Measurements from ENCODE around the gene PRSS27.

Gene PRSS27

GRCh38 chr16:2757344-2757743 is 37.3 kb upstream of the PRSS27 start:
- peaks cover 22% of the 10 kb centered on the region for H3K4me1 ChIP-seq (ENCODE audit: control insufficient read depth, low read length)
- H3K27ac ChIP-seq (ENCODE audit: low read depth, low read length), result no peak overlapping the region
- no peaks in the 10 kb centered on the region for H3K9me2 ChIP-seq (replicated peaks; ENCODE audit: control insufficient read depth, low read length)
- no peak overlapping the region for H3K4me2 ChIP-seq (ENCODE audit: low read length)
- H3K9me3 ChIP-seq (ENCODE audit: control insufficient read depth, insufficient read depth, low read length), result no peaks in the 10 kb centered on the region
- peaks cover 48% of the 10 kb centered on the region for H4K20me1 ChIP-seq (ENCODE audit: control insufficient read depth, insufficient read depth, low read depth, low read length)
- H3K27me3 ChIP-seq (ENCODE audit: control insufficient read depth, low read length), result no peaks in the 10 kb centered on the region
- H3K4me3 ChIP-seq (ENCODE audit: low read length), result no peak overlapping the region
- H3K36me3 ChIP-seq (ENCODE audit: control insufficient read depth, low read length), result peaks cover 93% of the 10 kb centered on the region
- H3F3A ChIP-seq (ENCODE audit: control insufficient read depth, insufficient read depth), result peaks cover 17% of the 10 kb centered on the region; the same call in 1 of the 2 replicates
- TF ChIP-seq EZH2phosphoT487 (IDR thresholded peaks at IDR 0.05; ENCODE audit: borderline replicate concordance, low read length), result no peak
- no peak for TF ChIP-seq CTCF (IDR thresholded peaks at IDR 0.05; ENCODE audit: low read depth, low read length, poor library complexity, severe bottlenecking)
- peaks cover 99% of the 10 kb centered on the region for H3K79me2 ChIP-seq (ENCODE audit: control insufficient read depth, low read length)

- peaks cover 18% of the 10 kb centered on the region; the same call in 1 of the 2 replicates for H3F3A ChIP-seq (ENCODE audit: control insufficient read depth, insufficient read depth)
- peaks cover 94% of the 10 kb centered on the region for H3K79me2 ChIP-seq (ENCODE audit: control insufficient read depth, low read length)
- no peaks in the 10 kb centered on the region for H3K27me3 ChIP-seq (ENCODE audit: control insufficient read depth, low read length)
- TF ChIP-seq CTCF (IDR thresholded peaks at IDR 0.05; ENCODE audit: low read depth, low read length, poor library complexity, severe bottlenecking) (no peak), EZH2phosphoT487 (IDR thresholded peaks at IDR 0.05; ENCODE audit: borderline replicate concordance, low read length) (no peak)
- no peaks in the 10 kb centered on the region for H3K9me2 ChIP-seq (replicated peaks; ENCODE audit: control insufficient read depth, low read length)
- H4K20me1 ChIP-seq (ENCODE audit: control insufficient read depth, insufficient read depth, low read depth, low read length), result peaks cover 42% of the 10 kb centered on the region
- H3K4me2 ChIP-seq (ENCODE audit: low read length), result no peak overlapping the region
- H3K4me1 ChIP-seq (ENCODE audit: control insufficient read depth, low read length), result peaks cover 23% of the 10 kb centered on the region
- peaks cover 90% of the 10 kb centered on the region for H3K36me3 ChIP-seq (ENCODE audit: control insufficient read depth, low read length)
- H3K27ac ChIP-seq (ENCODE audit: low read depth, low read length), result no peak overlapping the region
- no peaks in the 10 kb centered on the region for H3K9me3 ChIP-seq (ENCODE audit: control insufficient read depth, insufficient read depth, low read length)
- no peak overlapping the region for H3K4me3 ChIP-seq (ENCODE audit: low read length)
Observed at GRCh38 chr16:2756288-2757015, 36.4 kb upstream of the PRSS27 start.

- peaks cover 12% of the 10 kb centered on the region; the same call in 1 of the 2 replicates for H3F3A ChIP-seq (ENCODE audit: control insufficient read depth, insufficient read depth)
- peaks cover 34% of the 10 kb centered on the region for H3K4me1 ChIP-seq (ENCODE audit: control insufficient read depth, low read length)
- peaks cover 42% of the 10 kb centered on the region for H4K20me1 ChIP-seq (ENCODE audit: control insufficient read depth, insufficient read depth, low read depth, low read length)
- no peak for TF ChIP-seq CTCF (IDR thresholded peaks at IDR 0.05; ENCODE audit: low read depth, low read length, poor library complexity, severe bottlenecking)
- TF ChIP-seq EZH2phosphoT487 (IDR thresholded peaks at IDR 0.05; ENCODE audit: borderline replicate concordance, low read length), result no peak
- H3K9me2 ChIP-seq (replicated peaks; ENCODE audit: control insufficient read depth, low read length), result no peaks in the 10 kb centered on the region
- peaks cover 94% of the 10 kb centered on the region for H3K79me2 ChIP-seq (ENCODE audit: control insufficient read depth, low read length)
- H3K4me2 ChIP-seq (ENCODE audit: low read length), result peak overlapping the region; percentile 80
- H3K4me3 ChIP-seq (ENCODE audit: low read length), result peak overlapping the region; percentile 98
- H3K36me3 ChIP-seq (ENCODE audit: control insufficient read depth, low read length), result peaks cover 82% of the 10 kb centered on the region
- no peak overlapping the region for H3K27ac ChIP-seq (ENCODE audit: low read depth, low read length)
- no peaks in the 10 kb centered on the region for H3K27me3 ChIP-seq (ENCODE audit: control insufficient read depth, low read length)
- H3K9me3 ChIP-seq (ENCODE audit: control insufficient read depth, insufficient read depth, low read length), result no peaks in the 10 kb centered on the region
Observed at GRCh38 chr16:2755158-2755557, 35.1 kb upstream of the PRSS27 start.

Data from DOHH2 (cell line).